HepG2 (cell line): ENCODE data around the gene FMNL2. TPM values are rescaled to one million over a fixed set of nuclear protein-coding genes. Genes with fewer than 3 reads are reported as not detected.

ENCODE experiments used
- ATF1 ChIP-seq: IDR thresholded peaks from 2 replicates; pipeline ENCODE4 v1.6.1; 2016; ENCODE audit warnings: mild to moderate bottlenecking, control low read depth
- HDAC1 ChIP-seq: sonication (generic); formaldehyde crosslinking; IDR thresholded peaks from 2 replicates; pipeline ENCODE4 v1.5.1; 2020; ENCODE audit warnings: mild to moderate bottlenecking, missing genetic modification reagents
- SAP130 ChIP-seq: IDR thresholded peaks from 2 replicates; pipeline ENCODE4 v1.6.1; 2016; ENCODE audit warnings: low read depth
- ZNF644 ChIP-seq: IDR thresholded peaks from 2 replicates; pipeline ENCODE4 v1.6.1; 2016; ENCODE audit warnings: low read depth
- polyA plus RNA-seq, 8 experiments: library from polyadenylated mRNA; depleted of rRNA in 3 of 8; stranded (reverse) in 7 of 8; unstranded in 1 of 8; fragments of >200 nt; fragmentation: Illumina TruSeq in 4 of 8; extraction: Trizol in 4 of 8; gene quantifications; 2 replicates each; pipeline versions ENCODE4 v1.2.1 to v1.2.3, GENCODE V29; 2011 to 2016; ENCODE audit warnings: low read depth in 4 of 8, missing spikeins in 1 of 8, mixed read lengths in 1 of 8; ENCODE audit not compliant: insufficient read depth in 1 of 8
- total RNA-seq, 5 experiments: library from RNA; depleted of rRNA; stranded (reverse); fragments of >200 nt; fragmentation: Illumina TruSeq; extraction: Trizol; gene quantifications; 2 replicates each; pipeline ENCODE4 v1.2.3, GENCODE V29; 2016; ENCODE audit warnings: low read depth in 1 of 5
- TF ChIP-seq, protein P1 (sequence below), 2 experiments: fragments of 450-650 bp in 1 of 2; sonication (generic) in 1 of 2; formaldehyde crosslinking in 1 of 2; IDR thresholded peaks; 2 replicates each; pipeline versions ENCODE4 v1.6.1 to v1.8.0; 2016 to 2022; ENCODE audit warnings: antibody characterized with exemption in 1 of 2, mild to moderate bottlenecking in 1 of 2, missing genetic modification reagents in 1 of 2
- TF ChIP-seq, protein P2 (sequence below): IDR thresholded peaks from 2 replicates; pipeline ENCODE4 v1.4.0; 2020; ENCODE audit warnings: mild to moderate bottlenecking, missing genetic modification reagents
- TF ChIP-seq, protein P3 (sequence below): sonication (generic); formaldehyde crosslinking; IDR thresholded peaks from 2 replicates; pipeline ENCODE4 v1.5.0; 2020; ENCODE audit warnings: mild to moderate bottlenecking, missing genetic modification reagents, borderline replicate concordance

Gene FMNL2
- total and polyA plus RNA-seq, 2 of the 13 experiments (the other 11 are each of a cell fraction or from before 2014, with no cell fraction given), result 66.5 to 67.7 TPM

DNA sequence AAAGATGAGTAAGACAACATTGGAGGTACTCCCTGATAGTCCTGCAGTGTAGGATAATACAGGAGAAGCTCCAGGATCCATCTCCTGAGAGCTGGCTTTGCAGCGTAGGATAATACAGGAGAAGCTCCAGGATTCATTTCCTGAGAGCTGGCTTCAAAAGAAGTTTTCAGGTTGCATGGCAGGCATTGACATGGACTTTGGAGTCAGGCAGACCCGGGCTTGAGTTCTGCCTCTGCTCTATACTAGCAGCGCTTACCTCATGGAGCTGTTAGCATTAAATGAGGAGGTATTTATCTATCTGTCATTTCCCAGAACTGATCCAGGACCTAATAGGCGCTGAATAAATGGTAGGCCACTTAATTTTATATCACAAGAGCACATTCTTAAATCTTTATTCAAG lies 97.8 kb downstream of the FMNL2 start (continued):
- TF ChIP-seq ATF1 (peak; percentile 44; the same call in 1 of the 2 replicates), SAP130 (CRISPR knock-in tag) (peak; percentile 25; the same call in 1 of the 2 replicates), HDAC1 (CRISPR knock-in tag) (0 out of 2 replicates have a peak, but pooled peaks have one; percentile 34), ZNF644 (CRISPR knock-in tag) (peak; percentile 93)
- TF ChIP-seq, protein P1, sequence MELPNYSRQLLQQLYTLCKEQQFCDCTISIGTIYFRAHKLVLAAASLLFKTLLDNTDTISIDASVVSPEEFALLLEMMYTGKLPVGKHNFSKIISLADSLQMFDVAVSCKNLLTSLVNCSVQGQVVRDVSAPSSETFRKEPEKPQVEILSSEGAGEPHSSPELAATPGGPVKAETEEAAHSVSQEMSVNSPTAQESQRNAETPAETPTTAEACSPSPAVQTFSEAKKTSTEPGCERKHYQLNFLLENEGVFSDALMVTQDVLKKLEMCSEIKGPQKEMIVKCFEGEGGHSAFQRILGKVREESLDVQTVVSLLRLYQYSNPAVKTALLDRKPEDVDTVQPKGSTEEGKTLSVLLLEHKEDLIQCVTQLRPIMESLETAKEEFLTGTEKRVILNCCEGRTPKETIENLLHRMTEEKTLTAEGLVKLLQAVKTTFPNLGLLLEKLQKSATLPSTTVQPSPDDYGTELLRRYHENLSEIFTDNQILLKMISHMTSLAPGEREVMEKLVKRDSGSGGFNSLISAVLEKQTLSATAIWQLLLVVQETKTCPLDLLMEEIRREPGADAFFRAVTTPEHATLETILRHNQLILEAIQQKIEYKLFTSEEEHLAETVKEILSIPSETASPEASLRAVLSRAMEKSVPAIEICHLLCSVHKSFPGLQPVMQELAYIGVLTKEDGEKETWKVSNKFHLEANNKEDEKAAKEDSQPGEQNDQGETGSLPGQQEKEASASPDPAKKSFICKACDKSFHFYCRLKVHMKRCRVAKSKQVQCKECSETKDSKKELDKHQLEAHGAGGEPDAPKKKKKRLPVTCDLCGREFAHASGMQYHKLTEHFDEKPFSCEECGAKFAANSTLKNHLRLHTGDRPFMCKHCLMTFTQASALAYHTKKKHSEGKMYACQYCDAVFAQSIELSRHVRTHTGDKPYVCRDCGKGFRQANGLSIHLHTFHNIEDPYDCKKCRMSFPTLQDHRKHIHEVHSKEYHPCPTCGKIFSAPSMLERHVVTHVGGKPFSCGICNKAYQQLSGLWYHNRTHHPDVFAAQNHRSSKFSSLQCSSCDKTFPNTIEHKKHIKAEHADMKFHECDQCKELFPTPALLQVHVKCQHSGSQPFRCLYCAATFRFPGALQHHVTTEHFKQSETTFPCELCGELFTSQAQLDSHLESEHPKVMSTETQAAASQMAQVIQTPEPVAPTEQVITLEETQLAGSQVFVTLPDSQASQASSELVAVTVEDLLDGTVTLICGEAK (IDR thresholded peaks at IDR 0.05), result no peak
- TF ChIP-seq, protein P1 (CRISPR knock-in tag; IDR thresholded peaks at IDR 0.05), result no peak
- TF ChIP-seq, protein P2, sequence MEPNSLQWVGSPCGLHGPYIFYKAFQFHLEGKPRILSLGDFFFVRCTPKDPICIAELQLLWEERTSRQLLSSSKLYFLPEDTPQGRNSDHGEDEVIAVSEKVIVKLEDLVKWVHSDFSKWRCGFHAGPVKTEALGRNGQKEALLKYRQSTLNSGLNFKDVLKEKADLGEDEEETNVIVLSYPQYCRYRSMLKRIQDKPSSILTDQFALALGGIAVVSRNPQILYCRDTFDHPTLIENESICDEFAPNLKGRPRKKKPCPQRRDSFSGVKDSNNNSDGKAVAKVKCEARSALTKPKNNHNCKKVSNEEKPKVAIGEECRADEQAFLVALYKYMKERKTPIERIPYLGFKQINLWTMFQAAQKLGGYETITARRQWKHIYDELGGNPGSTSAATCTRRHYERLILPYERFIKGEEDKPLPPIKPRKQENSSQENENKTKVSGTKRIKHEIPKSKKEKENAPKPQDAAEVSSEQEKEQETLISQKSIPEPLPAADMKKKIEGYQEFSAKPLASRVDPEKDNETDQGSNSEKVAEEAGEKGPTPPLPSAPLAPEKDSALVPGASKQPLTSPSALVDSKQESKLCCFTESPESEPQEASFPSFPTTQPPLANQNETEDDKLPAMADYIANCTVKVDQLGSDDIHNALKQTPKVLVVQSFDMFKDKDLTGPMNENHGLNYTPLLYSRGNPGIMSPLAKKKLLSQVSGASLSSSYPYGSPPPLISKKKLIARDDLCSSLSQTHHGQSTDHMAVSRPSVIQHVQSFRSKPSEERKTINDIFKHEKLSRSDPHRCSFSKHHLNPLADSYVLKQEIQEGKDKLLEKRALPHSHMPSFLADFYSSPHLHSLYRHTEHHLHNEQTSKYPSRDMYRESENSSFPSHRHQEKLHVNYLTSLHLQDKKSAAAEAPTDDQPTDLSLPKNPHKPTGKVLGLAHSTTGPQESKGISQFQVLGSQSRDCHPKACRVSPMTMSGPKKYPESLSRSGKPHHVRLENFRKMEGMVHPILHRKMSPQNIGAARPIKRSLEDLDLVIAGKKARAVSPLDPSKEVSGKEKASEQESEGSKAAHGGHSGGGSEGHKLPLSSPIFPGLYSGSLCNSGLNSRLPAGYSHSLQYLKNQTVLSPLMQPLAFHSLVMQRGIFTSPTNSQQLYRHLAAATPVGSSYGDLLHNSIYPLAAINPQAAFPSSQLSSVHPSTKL (CRISPR knock-in tag), result peak; percentile 75; the same call in 1 of the 2 replicates
- TF ChIP-seq, protein P3, sequence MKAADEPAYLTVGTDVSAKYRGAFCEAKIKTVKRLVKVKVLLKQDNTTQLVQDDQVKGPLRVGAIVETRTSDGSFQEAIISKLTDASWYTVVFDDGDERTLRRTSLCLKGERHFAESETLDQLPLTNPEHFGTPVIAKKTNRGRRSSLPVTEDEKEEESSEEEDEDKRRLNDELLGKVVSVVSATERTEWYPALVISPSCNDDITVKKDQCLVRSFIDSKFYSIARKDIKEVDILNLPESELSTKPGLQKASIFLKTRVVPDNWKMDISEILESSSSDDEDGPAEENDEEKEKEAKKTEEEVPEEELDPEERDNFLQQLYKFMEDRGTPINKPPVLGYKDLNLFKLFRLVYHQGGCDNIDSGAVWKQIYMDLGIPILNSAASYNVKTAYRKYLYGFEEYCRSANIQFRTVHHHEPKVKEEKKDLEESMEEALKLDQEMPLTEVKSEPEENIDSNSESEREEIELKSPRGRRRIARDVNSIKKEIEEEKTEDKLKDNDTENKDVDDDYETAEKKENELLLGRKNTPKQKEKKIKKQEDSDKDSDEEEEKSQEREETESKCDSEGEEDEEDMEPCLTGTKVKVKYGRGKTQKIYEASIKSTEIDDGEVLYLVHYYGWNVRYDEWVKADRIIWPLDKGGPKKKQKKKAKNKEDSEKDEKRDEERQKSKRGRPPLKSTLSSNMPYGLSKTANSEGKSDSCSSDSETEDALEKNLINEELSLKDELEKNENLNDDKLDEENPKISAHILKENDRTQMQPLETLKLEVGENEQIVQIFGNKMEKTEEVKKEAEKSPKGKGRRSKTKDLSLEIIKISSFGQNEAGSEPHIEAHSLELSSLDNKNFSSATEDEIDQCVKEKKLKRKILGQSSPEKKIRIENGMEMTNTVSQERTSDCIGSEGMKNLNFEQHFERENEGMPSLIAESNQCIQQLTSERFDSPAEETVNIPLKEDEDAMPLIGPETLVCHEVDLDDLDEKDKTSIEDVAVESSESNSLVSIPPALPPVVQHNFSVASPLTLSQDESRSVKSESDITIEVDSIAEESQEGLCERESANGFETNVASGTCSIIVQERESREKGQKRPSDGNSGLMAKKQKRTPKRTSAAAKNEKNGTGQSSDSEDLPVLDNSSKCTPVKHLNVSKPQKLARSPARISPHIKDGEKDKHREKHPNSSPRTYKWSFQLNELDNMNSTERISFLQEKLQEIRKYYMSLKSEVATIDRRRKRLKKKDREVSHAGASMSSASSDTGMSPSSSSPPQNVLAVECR (CRISPR knock-in tag), result 0 out of 2 replicates have a peak, but pooled peaks have one; percentile 44
